HepG2 (cell line): ENCODE measurements around the gene CCDC148.

Experiments used
- POLR2A ChIP-seq, 2 experiments: IDR thresholded peaks; 2 replicates each; pipeline ENCODE4 v1.6.1; 2011; ENCODE audit warnings: low read depth in 2 of 2, low read length in 2 of 2, mild to moderate bottlenecking in 1 of 2, moderate library complexity in 1 of 2; ENCODE audit not compliant: insufficient read depth in 1 of 2
- TRIM24 ChIP-seq: sonication (generic); formaldehyde crosslinking; IDR thresholded peaks from 2 replicates; pipeline ENCODE4 v1.8.0; 2022; ENCODE audit warnings: mild to moderate bottlenecking, missing genetic modification reagents
- USF2 ChIP-seq, 2 experiments: sonication (generic) in 1 of 2; formaldehyde crosslinking in 1 of 2; IDR thresholded peaks; 2 replicates each; pipeline versions ENCODE4 v1.5.1 to v1.6.1; 2011 to 2020; ENCODE audit warnings: borderline replicate concordance in 1 of 2, low read depth in 1 of 2, low read length in 1 of 2, mild to moderate bottlenecking in 1 of 2, missing genetic modification reagents in 1 of 2, moderate library complexity in 1 of 2

GRCh38 chr2:158305501-158305900 is 151.1 kb downstream of the CCDC148 start:
- TF ChIP-seq USF2 (IDR thresholded peaks at IDR 0.05; ENCODE audit: low read depth, low read length) = no peak
- no peak for TF ChIP-seq USF2 (CRISPR knock-in tag; IDR thresholded peaks at IDR 0.05; ENCODE audit: borderline replicate concordance)
- TF ChIP-seq POLR2A (IDR thresholded peaks at IDR 0.05; ENCODE audit: insufficient read depth in 1 of 2, low read depth in 2 of 2, low read length in 2 of 2) = no peak
- no peak for TF ChIP-seq TRIM24
